Testis (tissue), 3 donors: ENCODE results near the gene LAD1. TPM values are rescaled to one million over a fixed set of nuclear protein-coding genes. Genes with fewer than 3 reads are reported as not detected.

Experiments
- DNase-seq: peaks from one replicate; pipeline ENCODE4 v3.0.0-alpha.2; 2019
- H3K27ac ChIP-seq, 2 donors: fragments of 200-600 bp; sonication (generic); one replicate each; pipeline ENCODE4 v1.5.1; 2019
- H3K27me3 ChIP-seq: fragments of 200-600 bp; sonication (generic); one replicate; pipeline ENCODE4 v1.5.1; 2019
- H3K36me3 ChIP-seq: fragments of 200-600 bp; sonication (generic); one replicate; pipeline ENCODE4 v1.5.1; 2017; ENCODE audit warnings: low read depth; ENCODE audit errors: missing control alignments
- H3K4me1 ChIP-seq: fragments of 200-600 bp; sonication (generic); one replicate; pipeline ENCODE4 v1.5.1; 2019
- H3K4me3 ChIP-seq, 2 donors: fragments of 200-600 bp; sonication (generic); one replicate each; pipeline ENCODE4 v1.5.1; 2017 to 2019
- H3K9me3 ChIP-seq: fragments of 200-600 bp; sonication (generic); one replicate; pipeline ENCODE4 v1.5.1; 2017
- CTCF ChIP-seq, 3 experiments: fragments of 450-650 bp in 2 of 3; fragments of 200-600 bp in 1 of 3; sonication (generic) in 1 of 3; IDR thresholded peaks; one replicate each; pipeline ENCODE4 v1.5.1; 2016 to 2019; ENCODE audit warnings: antibody characterized with exemption in 3 of 3, mild to moderate bottlenecking in 2 of 3, moderate library complexity in 1 of 3
- POLR2A ChIP-seq: fragments of 450-650 bp; IDR thresholded peaks from one replicate; pipeline ENCODE4 v1.6.1; 2017; ENCODE audit warnings: antibody characterized with exemption, mild to moderate bottlenecking, moderate library complexity
- WGBS, 2 donors: methylation state at CpG; one replicate each; pipeline ENCODE4 v1.1.5; 2018; 5-methylcytosine and 5-hydroxymethylcytosine counted together
- intact Hi-C: fragments of 100-400 bp; cut with DNase I; formaldehyde crosslinking; loops from one replicate; pipeline ENCODE4 v1.15.1; 2023; ENCODE audit warnings: low total_unique reads
- polyA plus RNA-seq: library from polyadenylated mRNA; stranded (reverse); fragments of 350-450 nt; fragmentation: Illumina TruSeq; extraction: RNeasy Lipid Tissue Mini Kit (QIAGEN cat#74804); gene quantifications from one replicate; pipeline ENCODE4 v1.2.3, GENCODE V29; 2014; ENCODE audit warnings: low read depth, low replicate concordance; ENCODE audit not compliant: insufficient read depth
- total RNA-seq, 2 donors: library from RNA; depleted of rRNA; stranded (reverse); fragments of >200 nt; gene quantifications; one replicate each; pipeline ENCODE4 v1.2.3, GENCODE V29; 2016

LAD1 gene
- total and polyA plus RNA-seq, 3 donors from 2014 or later, result 0.37 to 1.2 (median 0.71) TPM

DNA sequence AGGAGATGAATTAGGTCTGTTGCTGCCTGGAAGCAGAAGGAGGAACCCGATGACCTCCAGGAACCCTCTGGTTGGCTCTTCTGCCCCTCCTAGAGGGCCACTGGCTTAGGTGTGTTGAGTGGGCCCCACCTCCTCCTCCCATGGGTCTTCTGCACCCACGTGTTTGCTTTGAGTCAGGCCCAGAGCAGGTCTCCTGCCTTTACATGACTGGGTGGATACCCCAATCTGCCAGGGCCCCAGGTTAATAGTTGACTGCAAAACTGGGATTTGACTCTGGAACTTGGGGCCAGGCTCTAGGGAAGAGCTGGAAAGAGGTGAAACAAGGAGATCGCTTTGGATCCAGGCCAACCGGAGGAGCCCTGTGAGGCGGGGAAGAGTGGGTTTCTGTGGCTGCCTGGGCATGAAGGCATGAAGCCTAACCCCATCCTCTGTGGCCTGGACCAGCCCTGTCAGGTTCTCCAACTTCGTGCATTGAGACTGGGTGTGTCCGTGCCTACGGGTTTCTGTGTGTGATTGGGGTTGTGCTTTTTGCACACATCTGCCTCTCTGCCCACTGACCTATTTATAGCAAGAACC, 7.8 kb upstream of the LAD1 start:
- 87 to 92% methylated on average over 6 to 8 of the region's 8 CpGs for WGBS, 2 donors
- intact Hi-C loops, result no loop called here
- no peaks in the 10 kb centered on the region for H3K9me3 ChIP-seq
- no peak overlapping the region for H3K4me3 ChIP-seq
- H3K4me1 ChIP-seq, result no peaks in the 10 kb centered on the region
- no peak overlapping the region for H3K27ac ChIP-seq
- TF ChIP-seq CTCF (IDR thresholded peaks at IDR 0.05), result no peak
- DNase-seq, result no peak
- no peaks in the 10 kb centered on the region for H3K27me3 ChIP-seq
- no peaks in the 10 kb centered on the region for H3K36me3 ChIP-seq

DNA sequence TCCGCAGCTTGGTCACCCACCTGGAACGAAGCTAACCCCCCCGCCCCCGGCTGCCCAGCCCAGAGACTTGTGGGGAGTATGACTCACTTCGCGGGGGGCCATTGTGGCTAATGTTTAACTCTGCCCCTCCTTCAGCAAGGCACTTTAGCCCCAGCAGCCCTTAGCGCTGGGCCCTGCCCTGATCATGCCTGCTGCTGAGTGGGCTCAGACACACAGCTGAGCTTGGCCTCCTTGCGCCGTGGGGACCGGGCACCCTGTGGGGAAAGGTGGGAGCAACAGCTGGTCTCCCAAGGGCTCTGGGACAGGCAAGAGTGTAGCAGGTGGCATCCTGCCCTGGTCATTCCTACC, 6.3 kb upstream of the LAD1 start:
- no peak overlapping the region for H3K27ac ChIP-seq
- WGBS, 2 donors, result 80 to 82% methylated on average over 1 to 10 of the region's 10 CpGs
- H3K9me3 ChIP-seq, result no peaks in the 10 kb centered on the region
- intact Hi-C loops, result no loop called here
- DNase-seq, result no peak
- H3K27me3 ChIP-seq, result no peaks in the 10 kb centered on the region
- H3K36me3 ChIP-seq, result no peaks in the 10 kb centered on the region
- no peak overlapping the region for H3K4me3 ChIP-seq
- no peaks in the 10 kb centered on the region for H3K4me1 ChIP-seq
- TF ChIP-seq POLR2A (no peak), CTCF (IDR thresholded peaks at IDR 0.05) (no peak)

DNA sequence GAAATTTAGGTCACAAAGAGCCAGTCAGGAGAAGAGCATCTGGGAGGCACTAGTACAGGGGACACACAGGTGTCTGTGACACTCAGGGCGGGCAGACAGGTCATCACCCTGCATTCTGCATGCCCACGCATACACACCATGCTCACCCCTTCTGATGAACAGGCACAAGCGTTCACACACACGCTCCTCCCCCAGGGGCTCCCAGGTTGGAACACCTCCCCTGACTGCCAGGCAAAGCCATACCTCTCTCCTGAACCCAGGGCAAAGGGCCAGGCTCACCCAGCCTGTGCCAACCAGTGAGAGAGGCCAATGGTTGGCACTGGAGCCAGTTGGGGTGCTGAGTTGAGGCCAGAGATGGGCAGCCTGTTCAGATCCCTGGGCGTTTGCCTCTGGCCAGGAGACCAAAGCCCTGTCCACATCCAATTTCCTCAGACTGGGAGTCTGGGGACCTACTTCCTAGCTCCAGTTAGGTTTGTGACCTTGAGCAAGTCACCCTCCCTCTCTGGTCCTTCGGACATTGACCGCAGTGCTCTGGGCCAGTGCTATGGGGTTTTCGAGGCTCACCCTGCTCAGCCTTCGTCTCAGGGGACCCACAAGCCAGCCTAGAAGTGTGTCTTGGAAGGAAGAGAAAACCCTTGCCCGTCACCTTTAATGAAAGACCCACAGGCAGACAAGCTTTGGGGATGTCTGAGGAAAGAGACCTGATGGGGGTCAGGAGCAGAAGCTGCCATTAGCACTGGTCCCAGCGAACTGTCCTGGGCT, 5.8 kb upstream of the LAD1 start:
- no peak for DNase-seq
- intact Hi-C loops, result no loop called here
- TF ChIP-seq CTCF (IDR thresholded peaks at IDR 0.05), result no peak
- no peak for TF ChIP-seq POLR2A
- no peak overlapping the region for H3K27ac ChIP-seq
- no peaks in the 10 kb centered on the region for H3K36me3 ChIP-seq
- H3K4me1 ChIP-seq, result no peaks in the 10 kb centered on the region
- no peaks in the 10 kb centered on the region for H3K27me3 ChIP-seq
- H3K9me3 ChIP-seq, result no peaks in the 10 kb centered on the region
- 89 to 94% methylated on average over 10 to 11 of the region's 11 CpGs for WGBS, 2 donors
- H3K4me3 ChIP-seq, result no peak overlapping the region

GRCh38 chr1:201404055-201404454, 4.9 kb upstream of the LAD1 start:
- 68 to 76% methylated on average over 7 of the region's 7 CpGs for WGBS, 2 donors
- Histone ChIP-seq H3K27ac (no peak overlapping the region), H3K9me3 (no peaks in the 10 kb centered on the region), H3K27me3 (no peaks in the 10 kb centered on the region), H3K4me1 (no peaks in the 10 kb centered on the region), H3K4me3 (no peak overlapping the region), H3K36me3 (no peaks in the 10 kb centered on the region)
- no peak for DNase-seq
- intact Hi-C loops, result no loop called here
- TF ChIP-seq CTCF (IDR thresholded peaks at IDR 0.05) (no peak), POLR2A (no peak)

DNA sequence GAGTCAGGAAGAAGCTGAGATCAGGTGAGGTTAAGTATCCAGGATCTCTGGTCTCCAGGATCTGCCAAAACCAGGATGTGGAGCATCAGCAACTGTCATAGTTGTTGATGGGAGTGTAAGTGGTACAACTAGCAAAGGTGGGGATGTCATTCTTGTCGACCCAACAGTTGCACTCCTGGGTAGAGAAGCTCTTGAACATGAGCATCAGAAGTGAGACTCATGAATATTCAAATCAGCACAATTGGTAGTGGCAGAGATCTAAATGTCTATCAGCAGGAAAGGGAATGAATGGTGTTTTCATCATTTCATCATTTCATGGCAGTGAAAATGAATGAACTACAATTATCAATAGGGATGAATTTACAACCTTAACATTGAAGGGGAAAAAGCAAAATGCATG, 4.2 kb upstream of the LAD1 start:
- no peak overlapping the region for H3K4me3 ChIP-seq
- no peaks in the 10 kb centered on the region for H3K36me3 ChIP-seq
- H3K27ac ChIP-seq, result no peak overlapping the region
- H3K9me3 ChIP-seq, result no peaks in the 10 kb centered on the region
- intact Hi-C loops, result no loop called here
- no peaks in the 10 kb centered on the region for H3K27me3 ChIP-seq
- TF ChIP-seq CTCF (IDR thresholded peaks at IDR 0.05) (no peak), POLR2A (no peak)
- WGBS, 2 donors, result 85 to 88% methylated on average over 1 of the region's 1 CpG
- no peak for DNase-seq
- H3K4me1 ChIP-seq, result no peaks in the 10 kb centered on the region
